GM12878 (cell line): ENCODE measurements around the gene MBNL1. TPM values are rescaled to one million over a fixed set of nuclear protein-coding genes. Genes with fewer than 3 reads are reported as not detected.

ENCODE experiments used
- ATAC-seq: fragments of 200-7000 bp; cut with Tn5 transposase; 3 replicates; pipeline ENCODE4 v1.9.1; 2020; ENCODE audit warnings: mild to moderate bottlenecking, moderate library complexity
- BruUV-seq: library from RNA; stranded (reverse); fragments of 400-500 nt; replicated peaks from 2 replicates; lab custom pipeline; 2021; lab: Mats Ljungman, UMichigan
- CTCF ChIA-PET: fragments of 300-600 bp; sonication (Branson Sonifier 250); formaldehyde crosslinking; extraction: SDS; loops from one replicate; lab custom pipeline; 2021; ENCODE audit warnings: inconsistent platforms; lab: Yijun Ruan, JAX
- POLR2A ChIA-PET: fragments of 350-600 bp; formaldehyde crosslinking; extraction: SDS; loops from one replicate; lab custom pipeline; 2021; ENCODE audit warnings: inconsistent platforms; lab: Charles Lee
- RAD21 ChIA-PET: fragments of 300-600 bp; sonication (Branson Sonifier 250); formaldehyde crosslinking; loops from one replicate; lab custom pipeline; 2023; ENCODE audit warnings: antibody characterized with exemption; ENCODE audit not compliant: unreplicated experiment; lab: Charles Lee
- SMC1A ChIA-PET: fragments of 300-600 bp; sonication (Branson Sonifier 250); formaldehyde crosslinking; loops from one replicate; lab custom pipeline; 2023; ENCODE audit not compliant: unreplicated experiment, uncharacterized antibody; lab: Charles Lee
- DNase-seq: peaks from one replicate; pipeline ENCODE4 v3.0.0-alpha.2; 2011; ENCODE audit warnings: low read depth, low spot score
- FAIRE-seq: peaks from 3 replicates; lab custom pipeline; 2011; peaks lifted over from hg19 to GRCh38; lab: Jason Lieb, UNC
- H2AFZ ChIP-seq: 2 replicates; pipeline ENCODE4 v1.6.0; 2011; ENCODE audit warnings: low read depth, low read length, control low read depth; ENCODE audit not compliant: control insufficient read depth
- H3K27ac ChIP-seq: 2 replicates; pipeline ENCODE4 v1.5.1; 2011; ENCODE audit warnings: control low read depth; ENCODE audit not compliant: control insufficient read depth, insufficient read depth
- H3K27me3 ChIP-seq, 2 experiments: replicated peaks in 1 of 2; 2 replicates each; pipeline versions ENCODE4 v1.6.0 to v1.6.1; 2011; ENCODE audit warnings: low read length in 1 of 2; ENCODE audit not compliant: control insufficient read depth in 2 of 2, insufficient read depth in 2 of 2
- H3K36me3 ChIP-seq, 2 experiments: 2 replicates each; pipeline ENCODE4 v1.5.1; 2011; ENCODE audit warnings: low read length in 1 of 2; ENCODE audit not compliant: control insufficient read depth in 2 of 2, insufficient read depth in 2 of 2
- H3K4me1 ChIP-seq: 2 replicates; pipeline ENCODE4 v1.6.1; 2011; ENCODE audit warnings: mild to moderate bottlenecking, low read length, moderate library complexity, mixed read lengths; ENCODE audit not compliant: control insufficient read depth, insufficient read depth
- H3K4me2 ChIP-seq: 2 replicates; pipeline ENCODE4 v1.6.0; 2011; ENCODE audit warnings: control low read depth; ENCODE audit not compliant: control insufficient read depth, insufficient read depth
- H3K4me3 ChIP-seq: fragments of 200-600 bp; sonication (generic); 2 replicates; pipeline ENCODE4 v1.5.1; 2016
- H3K79me2 ChIP-seq: 2 replicates; pipeline ENCODE4 v1.6.0; 2011; ENCODE audit warnings: low read length; ENCODE audit not compliant: control insufficient read depth, insufficient read depth
- H3K9ac ChIP-seq: 2 replicates; pipeline ENCODE4 v1.8.0; 2011; ENCODE audit warnings: low read length, control low read depth, mixed read lengths; ENCODE audit not compliant: control insufficient read depth, insufficient read depth
- H3K9me3 ChIP-seq: replicated peaks from 3 replicates; pipeline ENCODE4 v1.5.1; 2011; ENCODE audit warnings: mild to moderate bottlenecking, low read length; ENCODE audit not compliant: control insufficient read depth, insufficient read depth
- H4K20me1 ChIP-seq: 2 replicates; pipeline ENCODE4 v1.6.0; 2011; ENCODE audit not compliant: control insufficient read depth, insufficient read depth
- BACH1 ChIP-seq: fragments of 450-650 bp; IDR thresholded peaks from 2 replicates; pipeline ENCODE4 v1.6.1; 2017; ENCODE audit warnings: mild to moderate bottlenecking, borderline replicate concordance
- CHD1 ChIP-seq: IDR thresholded peaks from 2 replicates; pipeline ENCODE4 v1.6.1; 2012; ENCODE audit warnings: low read depth, low read length, improper control_type of control experiment
- CHD2 ChIP-seq: IDR thresholded peaks from 2 replicates; pipeline ENCODE4 v1.6.1; 2011; ENCODE audit warnings: low read depth, low read length, improper control_type of control experiment, borderline replicate concordance
- CREM ChIP-seq: IDR thresholded peaks from 2 replicates; pipeline ENCODE4 v1.6.1; 2014; ENCODE audit warnings: antibody characterized with exemption, low read depth
- ETV6 ChIP-seq, 2 experiments: fragments of 450-650 bp in 1 of 2; IDR thresholded peaks in 1 of 2; conservative IDR thresholded peaks in 1 of 2; 2 replicates each; pipeline ENCODE4 v1.6.1; 2014; ENCODE audit warnings: antibody characterized with exemption in 1 of 2, borderline replicate concordance in 1 of 2, low read depth in 1 of 2, mild to moderate bottlenecking in 1 of 2, moderate library complexity in 1 of 2
- HDAC2 ChIP-seq: fragments of 200-600 bp; sonication (generic); IDR thresholded peaks from 2 replicates; pipeline ENCODE4 v1.6.1; 2017
- IKZF1 ChIP-seq: fragments of 450-650 bp; conservative IDR thresholded peaks from 2 replicates; pipeline ENCODE4 v1.6.1; 2017; ENCODE audit warnings: antibody characterized with exemption, mild to moderate bottlenecking
- POU2F2 ChIP-seq: IDR thresholded peaks from 3 replicates; pipeline ENCODE4 v1.6.1; 2011; ENCODE audit warnings: low read depth, mild to moderate bottlenecking, low read length, borderline replicate concordance
- SREBF1 ChIP-seq: IDR thresholded peaks from 2 replicates; pipeline ENCODE4 v1.6.1; 2012; ENCODE audit warnings: mild to moderate bottlenecking, low read length
- STAT3 ChIP-seq: IDR thresholded peaks from 2 replicates; pipeline ENCODE4 v1.6.1; 2011; ENCODE audit warnings: low read depth, low read length, improper control_type of control experiment
- ZNF384 ChIP-seq: IDR thresholded peaks from 2 replicates; pipeline ENCODE4 v1.6.1; 2012; ENCODE audit warnings: low read depth, mild to moderate bottlenecking, low read length, improper control_type of control experiment, borderline replicate concordance
- WGBS: methylation state at CpG from one replicate; pipeline ENCODE4 v1.1.6; 2016; ENCODE audit warnings: low lambda C conversion rate; ENCODE audit not compliant: insufficient replicate concordance, insufficient coverage; ENCODE audit errors: missing lambda C conversion rate; 5-methylcytosine and 5-hydroxymethylcytosine counted together
- in situ Hi-C: fragments of 300-500 bp; cut with MboI; formaldehyde crosslinking; loops from 9 replicates; pipeline ENCODE4 v1.14.3; 2018; ENCODE audit warnings: mixed read lengths
- intact Hi-C: fragments of 100-400 bp; cut with micrococcal nuclease; formaldehyde crosslinking; loops from one replicate; pipeline ENCODE4 v1.14.2; 2022; ENCODE audit not compliant: unreplicated experiment
- polyA plus RNA-seq, 11 experiments: library from polyadenylated mRNA; depleted of rRNA in 4 of 11; unstranded in 6 of 11; stranded (reverse) in 5 of 11; fragments of >200 nt; fragmentation: Nextera tagmentation in 4 of 11; fragmentation: Illumina TruSeq in 1 of 11; extraction: Ambion mirVana in 4 of 11; extraction: Trizol in 1 of 11; gene quantifications; 1 replicate in 1 of 11; 2 replicates in 10 of 11; pipeline versions ENCODE4 v1.2.1 to v1.2.3, GENCODE V29; 2011 to 2016; ENCODE audit warnings: inconsistent platforms in 2 of 11, missing spikeins in 2 of 11, low read depth in 1 of 11
- total RNA-seq, 4 experiments: library from RNA; depleted of rRNA in 3 of 4; stranded (reverse); fragments of >200 nt in 3 of 4; fragmentation: Illumina TruSeq in 1 of 4; extraction: Trizol in 1 of 4; gene quantifications; 2 replicates each; pipeline versions ENCODE4 v1.2.1 to v1.2.3, GENCODE V29; 2013 to 2021
- TF ChIP-seq, protein P1 (sequence below), 3 experiments: IDR thresholded peaks in 2 of 3; conservative IDR thresholded peaks in 1 of 3; 2 replicates each; pipeline ENCODE4 v1.5.1; 2011; ENCODE audit warnings: low read depth in 3 of 3, low read length in 3 of 3, mild to moderate bottlenecking in 3 of 3, control low read depth in 2 of 3, moderate library complexity in 2 of 3, inconsistent platforms in 1 of 3, mixed read lengths in 1 of 3; ENCODE audit not compliant: control insufficient read depth in 2 of 3, insufficient read depth in 1 of 3; ENCODE audit errors: extremely low read depth in 1 of 3
- TF ChIP-seq, protein P2 (sequence below): fragments of 450-650 bp; formaldehyde crosslinking; IDR thresholded peaks from 2 replicates; pipeline ENCODE4 v1.4.0; 2022; ENCODE audit warnings: mild to moderate bottlenecking, moderate library complexity
- TF ChIP-seq, protein P3 (sequence below): IDR thresholded peaks from 2 replicates; pipeline ENCODE4 v1.6.1; 2011; ENCODE audit warnings: borderline replicate concordance, low read depth, mild to moderate bottlenecking, moderate library complexity, mixed read lengths, low read length; ENCODE audit not compliant: insufficient read depth; ENCODE audit errors: extremely low read length
- TF ChIP-seq, protein P4 (sequence below): IDR thresholded peaks from 2 replicates; pipeline ENCODE4 v1.6.1; 2012; ENCODE audit warnings: low read length, inconsistent platforms

The MBNL1 gene
- total and polyA plus RNA-seq, 10 of the 15 experiments (the other 5 are each of a cell fraction or from before 2014, with no cell fraction given) = 59.6 to 337 (median 143) TPM

DNA sequence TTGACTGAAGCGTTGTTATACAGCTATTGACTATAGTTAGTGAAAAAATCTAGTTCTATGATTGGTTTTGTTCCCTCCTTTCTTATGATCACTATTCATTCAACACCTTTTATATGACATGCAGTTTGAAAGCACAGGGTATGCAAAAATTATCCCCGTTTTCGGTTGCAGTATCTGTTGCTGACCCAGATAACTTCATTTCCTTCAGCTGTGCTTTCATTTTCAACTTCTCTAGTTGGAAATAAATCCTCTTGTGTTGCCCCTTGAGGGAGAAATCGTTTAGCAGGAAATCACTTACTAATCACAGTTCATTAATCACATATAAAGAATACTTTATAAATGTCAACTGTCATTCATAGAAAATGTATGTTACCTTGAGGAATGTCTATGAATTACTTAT is 55.1 kb downstream of the MBNL1 start (continued):
- TF ChIP-seq, protein P1, sequence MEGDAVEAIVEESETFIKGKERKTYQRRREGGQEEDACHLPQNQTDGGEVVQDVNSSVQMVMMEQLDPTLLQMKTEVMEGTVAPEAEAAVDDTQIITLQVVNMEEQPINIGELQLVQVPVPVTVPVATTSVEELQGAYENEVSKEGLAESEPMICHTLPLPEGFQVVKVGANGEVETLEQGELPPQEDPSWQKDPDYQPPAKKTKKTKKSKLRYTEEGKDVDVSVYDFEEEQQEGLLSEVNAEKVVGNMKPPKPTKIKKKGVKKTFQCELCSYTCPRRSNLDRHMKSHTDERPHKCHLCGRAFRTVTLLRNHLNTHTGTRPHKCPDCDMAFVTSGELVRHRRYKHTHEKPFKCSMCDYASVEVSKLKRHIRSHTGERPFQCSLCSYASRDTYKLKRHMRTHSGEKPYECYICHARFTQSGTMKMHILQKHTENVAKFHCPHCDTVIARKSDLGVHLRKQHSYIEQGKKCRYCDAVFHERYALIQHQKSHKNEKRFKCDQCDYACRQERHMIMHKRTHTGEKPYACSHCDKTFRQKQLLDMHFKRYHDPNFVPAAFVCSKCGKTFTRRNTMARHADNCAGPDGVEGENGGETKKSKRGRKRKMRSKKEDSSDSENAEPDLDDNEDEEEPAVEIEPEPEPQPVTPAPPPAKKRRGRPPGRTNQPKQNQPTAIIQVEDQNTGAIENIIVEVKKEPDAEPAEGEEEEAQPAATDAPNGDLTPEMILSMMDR (IDR thresholded peaks at IDR 0.05 in 2 of 3, conservative IDR thresholded peaks at IDR 0.05 in 1 of 3; ENCODE audit: control insufficient read depth in 2 of 3, extremely low read depth in 1 of 3, insufficient read depth in 1 of 3, low read depth in 3 of 3, low read length in 3 of 3) = no peak
- TF ChIP-seq ETV6 (conservative IDR thresholded peaks at IDR 0.05 in 1 of 2, IDR thresholded peaks at IDR 0.05 in 1 of 2; ENCODE audit: borderline replicate concordance in 1 of 2, low read depth in 1 of 2) = peak in 1 of 2 experiments; percentile 44; a peak in 1 of 4 replicates
- TF ChIP-seq POU2F2 = peak; percentile 82; the same call in 2 of the 3 replicates
- TF ChIP-seq HDAC2 = no peak
- TF ChIP-seq ZNF384 = no peak
- TF ChIP-seq STAT3 = no peak
- TF ChIP-seq BACH1 = no peak
- peak; percentile 56; the same call in 1 of the 2 replicates for TF ChIP-seq IKZF1
- TF ChIP-seq CREM = 0 out of 2 replicates have a peak, but pooled peaks have one; percentile 10

DNA sequence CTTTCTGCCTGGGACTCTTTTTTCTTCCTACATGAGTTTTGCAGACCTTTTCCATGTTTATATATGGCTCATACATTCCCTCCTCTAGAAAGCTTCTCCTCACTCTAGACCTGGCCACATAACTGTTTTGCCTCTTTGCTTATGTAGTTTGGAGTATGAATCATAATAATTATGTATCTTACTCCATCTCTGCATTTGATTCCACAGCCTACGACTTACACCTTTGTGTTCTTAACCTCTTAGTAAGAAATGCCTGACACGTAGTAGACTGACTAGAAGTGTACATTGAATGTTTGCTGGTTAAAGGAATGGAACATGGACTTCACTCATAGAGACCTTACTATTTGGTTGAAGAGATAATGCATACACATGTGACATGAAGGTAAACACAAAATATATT is 56.4 kb downstream of the MBNL1 start:
- WGBS = 69% methylated on average over 2 of the region's 2 CpGs
- TF ChIP-seq, protein P2, sequence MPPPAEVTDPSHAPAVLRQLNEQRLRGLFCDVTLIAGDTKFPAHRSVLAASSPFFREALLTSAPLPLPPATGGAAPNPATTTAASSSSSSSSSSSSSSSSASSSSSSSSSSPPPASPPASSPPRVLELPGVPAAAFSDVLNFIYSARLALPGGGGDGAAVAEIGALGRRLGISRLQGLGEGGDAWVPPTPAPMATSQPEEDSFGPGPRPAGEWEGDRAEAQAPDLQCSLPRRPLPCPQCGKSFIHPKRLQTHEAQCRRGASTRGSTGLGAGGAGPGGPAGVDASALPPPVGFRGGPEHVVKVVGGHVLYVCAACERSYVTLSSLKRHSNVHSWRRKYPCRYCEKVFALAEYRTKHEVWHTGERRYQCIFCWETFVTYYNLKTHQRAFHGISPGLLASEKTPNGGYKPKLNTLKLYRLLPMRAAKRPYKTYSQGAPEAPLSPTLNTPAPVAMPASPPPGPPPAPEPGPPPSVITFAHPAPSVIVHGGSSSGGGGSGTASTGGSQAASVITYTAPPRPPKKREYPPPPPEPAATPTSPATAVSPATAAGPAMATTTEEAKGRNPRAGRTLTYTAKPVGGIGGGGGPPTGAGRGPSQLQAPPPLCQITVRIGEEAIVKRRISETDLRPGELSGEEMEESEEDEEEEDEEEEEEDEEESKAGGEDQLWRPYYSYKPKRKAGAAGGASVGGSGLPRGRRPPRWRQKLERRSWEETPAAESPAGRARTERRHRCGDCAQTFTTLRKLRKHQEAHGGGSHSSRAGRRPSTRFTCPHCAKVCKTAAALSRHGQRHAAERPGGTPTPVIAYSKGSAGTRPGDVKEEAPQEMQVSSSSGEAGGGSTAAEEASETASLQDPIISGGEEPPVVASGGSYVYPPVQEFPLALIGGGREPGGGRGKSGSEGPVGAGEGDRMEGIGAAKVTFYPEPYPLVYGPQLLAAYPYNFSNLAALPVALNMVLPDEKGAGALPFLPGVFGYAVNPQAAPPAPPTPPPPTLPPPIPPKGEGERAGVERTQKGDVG (CRISPR knock-in tag) = no peak
- TF ChIP-seq, protein P3, sequence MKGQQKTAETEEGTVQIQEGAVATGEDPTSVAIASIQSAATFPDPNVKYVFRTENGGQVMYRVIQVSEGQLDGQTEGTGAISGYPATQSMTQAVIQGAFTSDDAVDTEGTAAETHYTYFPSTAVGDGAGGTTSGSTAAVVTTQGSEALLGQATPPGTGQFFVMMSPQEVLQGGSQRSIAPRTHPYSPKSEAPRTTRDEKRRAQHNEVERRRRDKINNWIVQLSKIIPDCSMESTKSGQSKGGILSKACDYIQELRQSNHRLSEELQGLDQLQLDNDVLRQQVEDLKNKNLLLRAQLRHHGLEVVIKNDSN = no peak
- TF ChIP-seq CHD1 (no peak), CHD2 (no peak), SREBF1 (no peak), ETV6 (conservative IDR thresholded peaks at IDR 0.05 in 1 of 2, IDR thresholded peaks at IDR 0.05 in 1 of 2; ENCODE audit: borderline replicate concordance in 1 of 2, low read depth in 1 of 2) (no peak)
- TF ChIP-seq, protein P4, sequence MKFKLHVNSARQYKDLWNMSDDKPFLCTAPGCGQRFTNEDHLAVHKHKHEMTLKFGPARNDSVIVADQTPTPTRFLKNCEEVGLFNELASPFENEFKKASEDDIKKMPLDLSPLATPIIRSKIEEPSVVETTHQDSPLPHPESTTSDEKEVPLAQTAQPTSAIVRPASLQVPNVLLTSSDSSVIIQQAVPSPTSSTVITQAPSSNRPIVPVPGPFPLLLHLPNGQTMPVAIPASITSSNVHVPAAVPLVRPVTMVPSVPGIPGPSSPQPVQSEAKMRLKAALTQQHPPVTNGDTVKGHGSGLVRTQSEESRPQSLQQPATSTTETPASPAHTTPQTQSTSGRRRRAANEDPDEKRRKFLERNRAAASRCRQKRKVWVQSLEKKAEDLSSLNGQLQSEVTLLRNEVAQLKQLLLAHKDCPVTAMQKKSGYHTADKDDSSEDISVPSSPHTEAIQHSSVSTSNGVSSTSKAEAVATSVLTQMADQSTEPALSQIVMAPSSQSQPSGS = no peak

More for the DNA sequence above, 56.4 kb downstream of the MBNL1 start:
- Histone ChIP-seq H3K27ac (no peak overlapping the region), H3K9me3 (peaks cover 10% of the 10 kb centered on the region), H3K27me3 (no peaks in the 10 kb centered on the region), H3K4me2 (no peak overlapping the region), H3K9ac (no peak overlapping the region), H4K20me1 (no peaks in the 10 kb centered on the region), H3K4me3 (no peak overlapping the region), H2AFZ (no peak overlapping the region), H3K4me1 (peaks cover 22% of the 10 kb centered on the region), H3K79me2 (peaks cover 94% of the 10 kb centered on the region), H3K36me3 (peaks cover 0 to 14% of the 10 kb centered on the region in 2 experiments; a peak in 1 of 4 replicates)
- POLR2A ChIA-PET = interaction anchor here (1.3 to 1.7 kb wide), 2 partner anchors 7 to 25 kb away, joined by 3 to 11 read pairs; no protein-coding TSS in a partner anchor
- ATAC-seq (no peak), DNase-seq (no peak), FAIRE-seq (no peak)
- intact Hi-C loops (no loop called here), in situ Hi-C loops (no loop called here)
- RAD21 ChIA-PET = no interaction called here
- no TSS peak for BruUV-seq
- SMC1A ChIA-PET = interaction anchor here (1.8 to 1.9 kb wide), 3 partner anchors 8 to 53 kb away, joined by 4 to 20 read pairs (median 4); no protein-coding TSS in a partner anchor
- CTCF ChIA-PET = no interaction called here
